H1 (cell line): ENCODE data around the gene TMEM236. TPM values are rescaled to one million over a fixed set of nuclear protein-coding genes. Genes with fewer than 3 reads are reported as not detected.

Experiments used
- CTCF ChIA-PET: fragments of 300-600 bp; sonication (Branson Sonifier 250); formaldehyde crosslinking; loops from one replicate; lab custom pipeline; 2021; ENCODE audit not compliant: partially characterized antibody; lab: Charles Lee
- POLR2A ChIA-PET: fragments of 300-600 bp; sonication (Branson Sonifier 250); formaldehyde crosslinking; loops from one replicate; lab custom pipeline; 2021; ENCODE audit warnings: inconsistent platforms; ENCODE audit not compliant: partially characterized antibody; lab: Charles Lee
- DNase-seq, 2 experiments: peaks; one replicate each; pipeline versions ENCODE4 v3.0.0 to v3.0.0-alpha.2; 2010 to 2022; ENCODE audit warnings: low spot score in 2 of 2, low read depth in 1 of 2, mixed read lengths in 1 of 2
- FAIRE-seq: peaks from 2 replicates; lab custom pipeline; 2011; peaks lifted over from hg19 to GRCh38; lab: Jason Lieb, UNC
- H2AFZ ChIP-seq: 2 replicates; pipeline ENCODE4 v1.8.1; 2012; ENCODE audit warnings: low read length, inconsistent platforms
- H2AK5ac ChIP-seq: 2 replicates; pipeline ENCODE4 v1.6.1; 2013; ENCODE audit warnings: low read depth, low read length
- H2BK120ac ChIP-seq: replicated peaks from 2 replicates; pipeline ENCODE3; 2013; ENCODE audit warnings: low read depth, low read length, inconsistent platforms
- H2BK12ac ChIP-seq: 2 replicates; pipeline ENCODE4 v1.6.1; 2013; ENCODE audit warnings: low read depth, low read length
- H2BK15ac ChIP-seq: 2 replicates; pipeline ENCODE4 v1.6.1; 2013; ENCODE audit warnings: low read length
- H2BK20ac ChIP-seq: 2 replicates; pipeline ENCODE4 v1.6.1; 2013; ENCODE audit warnings: low read length
- H2BK5ac ChIP-seq: 2 replicates; pipeline ENCODE4 v1.6.1; 2013; ENCODE audit warnings: low read depth, low read length
- H3K14ac ChIP-seq: 2 replicates; pipeline ENCODE4 v1.6.1; 2013; ENCODE audit warnings: inconsistent platforms; ENCODE audit not compliant: insufficient read length
- H3K18ac ChIP-seq: 2 replicates; pipeline ENCODE4 v1.6.1; 2013; ENCODE audit warnings: low read length; ENCODE audit errors: extremely low read depth
- H3K23ac ChIP-seq: 2 replicates; pipeline ENCODE4 v1.6.1; 2013; ENCODE audit warnings: inconsistent platforms; ENCODE audit not compliant: insufficient read length
- H3K23me2 ChIP-seq: 2 replicates; pipeline ENCODE4 v1.6.1; 2013; ENCODE audit warnings: low read depth, low read length
- H3K27ac ChIP-seq: 2 replicates; pipeline ENCODE4 v1.6.1; 2011; ENCODE audit warnings: low read depth, low read length, inconsistent platforms
- H3K27me3 ChIP-seq, 4 experiments: replicated peaks in 1 of 4; 1 replicate in 1 of 4; 2 replicates in 3 of 4; pipeline versions ENCODE4 v1.6.1 to v1.8.1; 2011 to 2013; ENCODE audit warnings: low read length in 3 of 4, mild to moderate bottlenecking in 3 of 4, inconsistent platforms in 2 of 4, mixed read lengths in 2 of 4, moderate library complexity in 1 of 4; ENCODE audit not compliant: control insufficient read depth in 3 of 4, insufficient read depth in 3 of 4; ENCODE audit errors: extremely low read depth in 1 of 4
- H3K36me3 ChIP-seq, 4 experiments: 2 replicates each; pipeline versions ENCODE4 v1.6.1 to v1.8.1; 2011 to 2013; ENCODE audit warnings: mild to moderate bottlenecking in 4 of 4, low read length in 3 of 4, moderate library complexity in 2 of 4, control low read depth in 1 of 4, inconsistent platforms in 1 of 4; ENCODE audit not compliant: insufficient read depth in 4 of 4, control insufficient read depth in 2 of 4
- H3K4ac ChIP-seq: replicated peaks from 2 replicates; pipeline ENCODE3; 2013; ENCODE audit warnings: low read length, low read depth, mixed read lengths, inconsistent platforms; ENCODE audit not compliant: insufficient read length
- H3K4me1 ChIP-seq, 4 experiments: replicated peaks in 1 of 4; 1 replicate in 1 of 4; 2 replicates in 3 of 4; pipeline versions ENCODE4 v1.6.1 to v1.8.1; 2011 to 2013; ENCODE audit warnings: low read length in 3 of 4, inconsistent platforms in 2 of 4, mixed read lengths in 1 of 4; ENCODE audit not compliant: insufficient read depth in 4 of 4, control insufficient read depth in 3 of 4
- H3K4me2 ChIP-seq, 2 experiments: 2 replicates each; pipeline versions ENCODE4 v1.6.1 to v1.8.1; 2011 to 2013; ENCODE audit warnings: low read depth in 2 of 2, low read length in 2 of 2, control low read depth in 1 of 2, inconsistent platforms in 1 of 2, mild to moderate bottlenecking in 1 of 2; ENCODE audit not compliant: insufficient read depth in 1 of 2
- H3K4me3 ChIP-seq, 4 experiments: fragments of 200-600, 300-600 bp in 1 of 4; sonication (generic), shearing (Covaris generic), sonication (Bioruptor Twin) in 1 of 4; 2 replicates each; pipeline versions ENCODE4 v1.5.1 to v1.8.1; 2011 to 2016; ENCODE audit warnings: low read length in 4 of 4, low read depth in 3 of 4, control low read depth in 2 of 4, inconsistent platforms in 2 of 4, mild to moderate bottlenecking in 2 of 4, mixed read lengths in 1 of 4, moderate library complexity in 1 of 4; ENCODE audit not compliant: insufficient read depth in 2 of 4; ENCODE audit errors: extremely low read depth in 1 of 4
- H3K56ac ChIP-seq: replicated peaks from 2 replicates; pipeline ENCODE3; 2013; ENCODE audit warnings: low read depth, mild to moderate bottlenecking, mixed read lengths, low read length, inconsistent platforms; ENCODE audit not compliant: insufficient read length
- H3K79me1 ChIP-seq: 2 replicates; pipeline ENCODE4 v1.6.1; 2013; ENCODE audit warnings: low read depth, low read length, control low read depth
- H3K79me2 ChIP-seq, 2 experiments: 2 replicates each; pipeline versions ENCODE4 v1.6.1 to v1.8.1; 2012 to 2013; ENCODE audit warnings: low read length in 2 of 2, mild to moderate bottlenecking in 2 of 2, inconsistent platforms in 1 of 2; ENCODE audit not compliant: insufficient read depth in 2 of 2, control insufficient read depth in 1 of 2
- H3K9ac ChIP-seq, 4 experiments: replicated peaks in 1 of 4; 1 replicate in 1 of 4; 2 replicates in 3 of 4; pipeline versions ENCODE4 v1.6.1 to v1.8.1; 2011 to 2013; ENCODE audit warnings: low read depth in 3 of 4, low read length in 3 of 4, control low read depth in 2 of 4, mild to moderate bottlenecking in 2 of 4, moderate library complexity in 2 of 4, inconsistent platforms in 1 of 4; ENCODE audit errors: extremely low read depth in 1 of 4
- H3K9me3 ChIP-seq, 2 experiments: 2 replicates each; pipeline versions ENCODE4 v1.6.1 to v1.8.1; 2012 to 2013; ENCODE audit warnings: mild to moderate bottlenecking in 2 of 2, moderate library complexity in 2 of 2, control low read depth in 1 of 2, inconsistent platforms in 1 of 2, low read depth in 1 of 2, low read length in 1 of 2, mixed read lengths in 1 of 2; ENCODE audit not compliant: insufficient read depth in 2 of 2
- H4K20me1 ChIP-seq, 2 experiments: replicated peaks in 1 of 2; 2 replicates each; pipeline versions ENCODE3 to v1.8.1; 2011 to 2013; ENCODE audit warnings: inconsistent platforms in 2 of 2, low read length in 2 of 2, mild to moderate bottlenecking in 1 of 2; ENCODE audit not compliant: insufficient read depth in 2 of 2, control insufficient read depth in 1 of 2
- H4K5ac ChIP-seq: 2 replicates; pipeline ENCODE4 v1.6.1; 2013; ENCODE audit warnings: low read length, low read depth, mixed read lengths, inconsistent platforms; ENCODE audit not compliant: insufficient read length
- H4K8ac ChIP-seq: 2 replicates; pipeline ENCODE4 v1.8.0; 2013; ENCODE audit warnings: mild to moderate bottlenecking, moderate library complexity, low read length, inconsistent platforms; ENCODE audit not compliant: insufficient read depth; ENCODE audit errors: extremely low read depth
- H4K91ac ChIP-seq: replicated peaks from 2 replicates; pipeline ENCODE3; 2013; ENCODE audit warnings: low read length, mixed read lengths, inconsistent platforms; ENCODE audit not compliant: insufficient read length
- CHD2 ChIP-seq: IDR thresholded peaks from 2 replicates; pipeline ENCODE4 v1.6.1; 2012; ENCODE audit warnings: low read length, improper control_type of control experiment
- CREB1 ChIP-seq: IDR thresholded peaks from 2 replicates; pipeline ENCODE4 v1.6.1; 2012; ENCODE audit warnings: inconsistent platforms
- HDAC6 ChIP-seq: IDR thresholded peaks from one replicate; pipeline ENCODE4 v1.7.1; 2012; ENCODE audit warnings: low read depth, mild to moderate bottlenecking, inconsistent platforms, low read length, moderate library complexity
- POU5F1 ChIP-seq: IDR thresholded peaks from 2 replicates; pipeline ENCODE4 v1.6.1; 2011; ENCODE audit warnings: low read depth, mild to moderate bottlenecking, low read length, moderate library complexity
- SIN3A ChIP-seq, 2 experiments: IDR thresholded peaks in 1 of 2; conservative IDR thresholded peaks in 1 of 2; 2 replicates each; pipeline ENCODE4 v1.6.1; 2011 to 2012; ENCODE audit warnings: low read length in 2 of 2, improper control_type of control experiment in 1 of 2, low read depth in 1 of 2, mild to moderate bottlenecking in 1 of 2
- SIX5 ChIP-seq: IDR thresholded peaks from 2 replicates; pipeline ENCODE4 v1.6.1; 2011; ENCODE audit warnings: mild to moderate bottlenecking, low read depth, low read length
- SP4 ChIP-seq: IDR thresholded peaks from 2 replicates; pipeline ENCODE4 v1.6.1; 2012; ENCODE audit warnings: low read length, inconsistent platforms
- ZNF274 ChIP-seq: IDR thresholded peaks from 2 replicates; pipeline ENCODE4 v1.7.0; 2012; ENCODE audit warnings: low read length, borderline replicate concordance; ENCODE audit errors: extremely low read depth
- WGBS, 2 experiments: shearing (Covaris generic) in 1 of 2; methylation state at CpG; one replicate each; pipeline versions ENCODE4 v1.1.6 to v1.1.7; 2013 to 2015; ENCODE audit warnings: low lambda C conversion rate in 2 of 2, mixed read lengths in 2 of 2, inconsistent platforms in 1 of 2, low coverage in 1 of 2, missing lambda C conversion rate in 1 of 2; ENCODE audit not compliant: insufficient replicate concordance in 2 of 2, insufficient coverage in 1 of 2, insufficient read length in 1 of 2; ENCODE audit errors: extremely low coverage in 1 of 2, missing lambda C conversion rate in 1 of 2; 5-methylcytosine and 5-hydroxymethylcytosine counted together
- polyA plus RNA-seq, 7 experiments: library from polyadenylated mRNA; depleted of rRNA in 3 of 7; stranded (reverse) in 5 of 7; unstranded in 2 of 7; fragments of >200 nt in 5 of 7; fragments of 200-250 nt in 2 of 7; gene quantifications; 1 replicate in 5 of 7; 2 replicates in 1 of 7; 4 replicates in 1 of 7; pipeline versions ENCODE4 v1.2.1 to v1.2.3, GENCODE V29; 2011 to 2013; ENCODE audit warnings: missing spikeins in 2 of 7, mixed read lengths in 2 of 7
- total RNA-seq: library from RNA; stranded (reverse); fragmentation: NEBNext Ultra II Directional; extraction: Animal tissue kit (Norgen Biotek cat#: 25700); gene quantifications from 2 replicates; pipeline ENCODE4 v1.2.1, GENCODE V29; 2021
- TF ChIP-seq, protein P1 (sequence below): IDR thresholded peaks from 2 replicates; pipeline ENCODE4 v1.6.1; 2012; ENCODE audit warnings: low read length, inconsistent platforms
- TF ChIP-seq, protein P2 (sequence below): IDR thresholded peaks from 2 replicates; pipeline ENCODE4 v1.6.1; 2011; ENCODE audit warnings: low read depth, mild to moderate bottlenecking, low read length; ENCODE audit not compliant: insufficient read depth
- TF ChIP-seq, protein P3 (sequence below): IDR thresholded peaks from 2 replicates; pipeline ENCODE4 v1.6.1; 2012; ENCODE audit warnings: inconsistent platforms

TMEM236 gene
- total and polyA plus RNA-seq, 2 of the 8 experiments (the other 6 are each of a cell fraction or from before 2014, with no cell fraction given) = 0.02 to 0.07 TPM

DNA sequence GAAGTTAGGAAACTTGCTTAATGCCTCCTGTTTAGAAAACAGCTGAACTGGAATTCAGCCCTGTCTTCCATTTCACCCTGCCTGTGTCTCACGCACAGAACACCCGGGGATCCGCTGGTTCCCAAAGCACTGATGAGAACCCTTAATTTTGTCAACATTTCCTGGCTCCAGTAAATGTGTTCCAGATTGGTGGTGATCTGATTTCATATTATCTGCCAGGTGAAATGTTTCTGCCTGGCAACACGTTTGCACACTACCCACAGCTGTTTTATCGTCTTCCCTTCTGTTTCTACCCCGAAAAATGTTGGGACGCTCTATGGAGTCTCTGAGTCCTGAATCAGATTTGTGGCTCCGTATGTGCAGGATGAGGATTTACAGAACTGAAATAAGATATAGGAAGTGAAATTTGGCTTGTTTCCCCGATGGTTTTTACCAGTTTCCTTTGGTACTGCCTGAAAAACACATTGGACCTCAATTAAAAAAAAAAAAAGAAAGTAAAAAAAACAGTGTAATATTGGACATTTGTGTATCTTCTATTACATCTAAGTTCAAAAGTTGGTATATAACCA lies 86.2 kb downstream of the TMEM236 start:
- no peaks in the 10 kb centered on the region for H3K79me2 ChIP-seq
- no peak overlapping the region for H3K9ac ChIP-seq
- H3K27ac ChIP-seq = no peak overlapping the region
- no peak overlapping the region for H2AK5ac ChIP-seq
- H4K5ac ChIP-seq = no peak overlapping the region
- no peak for DNase-seq
- H3K4me3 ChIP-seq = no peak overlapping the region
- H3K4me2 ChIP-seq = no peak overlapping the region
- no peak overlapping the region for H2BK20ac ChIP-seq
- H3K23ac ChIP-seq = no peak overlapping the region
- H4K91ac ChIP-seq = no peak overlapping the region
- FAIRE-seq = no peak
- no peak overlapping the region for H4K8ac ChIP-seq
- H3K4ac ChIP-seq = no peak overlapping the region
- H3K36me3 ChIP-seq = no peaks in the 10 kb centered on the region
- H2BK12ac ChIP-seq = no peak overlapping the region
- H3K9me3 ChIP-seq = no peaks in the 10 kb centered on the region
- H3K79me1 ChIP-seq = no peaks in the 10 kb centered on the region
- H2BK15ac ChIP-seq = no peak overlapping the region
- no peaks in the 10 kb centered on the region for H4K20me1 ChIP-seq
- POLR2A ChIA-PET = no interaction called here
- CTCF ChIA-PET = interaction anchor here (0.8 to 1.8 kb wide), 7 partner anchors 9 to 395 kb away, joined by 3 to 12 read pairs (median 5); no protein-coding TSS in a partner anchor
- 94% methylated on average over 9 of the region's 9 CpGs; no CpG with 5 or more reads in 1 of the 2 experiments for WGBS, 2 experiments
- H3K4me1 ChIP-seq = no peaks in the 10 kb centered on the region
- no peaks in the 10 kb centered on the region for H3K23me2 ChIP-seq
- no peak overlapping the region for H3K18ac ChIP-seq
- H2BK120ac ChIP-seq = no peak overlapping the region
- no peak overlapping the region for H2BK5ac ChIP-seq
- H3K27me3 ChIP-seq = no peaks in the 10 kb centered on the region
- no peak overlapping the region for H2AFZ ChIP-seq
- H3K14ac ChIP-seq = no peak overlapping the region
- no peak overlapping the region for H3K56ac ChIP-seq
- TF ChIP-seq, protein P1, sequence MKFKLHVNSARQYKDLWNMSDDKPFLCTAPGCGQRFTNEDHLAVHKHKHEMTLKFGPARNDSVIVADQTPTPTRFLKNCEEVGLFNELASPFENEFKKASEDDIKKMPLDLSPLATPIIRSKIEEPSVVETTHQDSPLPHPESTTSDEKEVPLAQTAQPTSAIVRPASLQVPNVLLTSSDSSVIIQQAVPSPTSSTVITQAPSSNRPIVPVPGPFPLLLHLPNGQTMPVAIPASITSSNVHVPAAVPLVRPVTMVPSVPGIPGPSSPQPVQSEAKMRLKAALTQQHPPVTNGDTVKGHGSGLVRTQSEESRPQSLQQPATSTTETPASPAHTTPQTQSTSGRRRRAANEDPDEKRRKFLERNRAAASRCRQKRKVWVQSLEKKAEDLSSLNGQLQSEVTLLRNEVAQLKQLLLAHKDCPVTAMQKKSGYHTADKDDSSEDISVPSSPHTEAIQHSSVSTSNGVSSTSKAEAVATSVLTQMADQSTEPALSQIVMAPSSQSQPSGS = no peak
- TF ChIP-seq HDAC6 (no peak), SIN3A (conservative IDR thresholded peaks at IDR 0.05 in 1 of 2, IDR thresholded peaks at IDR 0.05 in 1 of 2; ENCODE audit: low read depth in 1 of 2, low read length in 2 of 2) (no peak), SIX5 (no peak), ZNF274 (no peak), CHD2 (no peak), POU5F1 (no peak), CREB1 (no peak), SP4 (no peak)
- TF ChIP-seq, protein P2, sequence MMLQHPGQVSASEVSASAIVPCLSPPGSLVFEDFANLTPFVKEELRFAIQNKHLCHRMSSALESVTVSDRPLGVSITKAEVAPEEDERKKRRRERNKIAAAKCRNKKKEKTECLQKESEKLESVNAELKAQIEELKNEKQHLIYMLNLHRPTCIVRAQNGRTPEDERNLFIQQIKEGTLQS = no peak
- TF ChIP-seq, protein P3, sequence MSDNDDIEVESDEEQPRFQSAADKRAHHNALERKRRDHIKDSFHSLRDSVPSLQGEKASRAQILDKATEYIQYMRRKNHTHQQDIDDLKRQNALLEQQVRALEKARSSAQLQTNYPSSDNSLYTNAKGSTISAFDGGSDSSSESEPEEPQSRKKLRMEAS = no peak
